NCI-H1105 treated with DMSO at 0.1 percent for 48 hours (cell line): ENCODE data around the gene GDF7.
A peak's percentile ranks its signal among the peaks of the same experiment; 100 is the strongest.

Source experiments
- DNase-seq: peaks from one replicate; lab custom pipeline; 2025; lab: John Stamatoyannopoulos, UW

The GDF7 gene

GRCh38 chr2:20645301-20645701, 21.6 kb upstream of the GDF7 start:
- no peak for DNase-seq

GRCh38 chr2:20645761-20646160, 21.2 kb upstream of the GDF7 start:
- DNase-seq = no peak

GRCh38 chr2:20646446-20646845, 20.5 kb upstream of the GDF7 start:
- DNase-seq = no peak

GRCh38 chr2:20647211-20647610, 19.7 kb upstream of the GDF7 start:
- no peak for DNase-seq

- no peak for DNase-seq
These were observed 19.2 kb upstream of the GDF7 start for GRCh38 chr2:20647738-20648137.

GRCh38 chr2:20648206-20648605, 18.7 kb upstream of the GDF7 start:
- DNase-seq = no peak

- no peak for DNase-seq
These were observed 18.1 kb upstream of the GDF7 start for GRCh38 chr2:20648831-20649230.

- no peak for DNase-seq
These were observed 17.4 kb upstream of the GDF7 start for GRCh38 chr2:20649576-20649975.

- DNase-seq = no peak
These were observed 17.0 kb upstream of the GDF7 start for GRCh38 chr2:20649976-20650375.

GRCh38 chr2:20650393-20650876, 16.5 kb upstream of the GDF7 start:
- peak; percentile 29 for DNase-seq

- peak; percentile 71 for DNase-seq
These were observed 15.8 kb upstream of the GDF7 start, which contains the start of gene HS1BP3 for GRCh38 chr2:20650877-20651730. HS1BP3 (minus strand) TSS chr2:20651098; CDS start chr2:20651063, 35 bp downstream.

GRCh38 chr2:20651731-20652099, 15.2 kb upstream of the GDF7 start:
- no peak for DNase-seq

- DNase-seq = no peak
These were observed 14.8 kb upstream of the GDF7 start for GRCh38 chr2:20652141-20652540.

- no peak for DNase-seq
These were observed 14.0 kb upstream of the GDF7 start for GRCh38 chr2:20652673-20653575.

GRCh38 chr2:20653695-20654534, 13.0 kb upstream of the GDF7 start:
- DNase-seq = no peak

GRCh38 chr2:20654535-20654813, 12.5 kb upstream of the GDF7 start:
- DNase-seq = no peak

- no peak for DNase-seq
These were observed 10.4 kb upstream of the GDF7 start for GRCh38 chr2:20656561-20656960.

GRCh38 chr2:20657522-20658235, 9.3 kb upstream of the GDF7 start:
- DNase-seq = no peak

GRCh38 chr2:20660506-20661420, 6.2 kb upstream of the GDF7 start:
- no peak for DNase-seq
